ENCODE results near the gene APLF. TPM values are rescaled to one million over a fixed set of nuclear protein-coding genes. Genes with fewer than 3 reads are reported as not detected.

The APLF gene
- polyA plus RNA-seq, 1 of the 3 experiments (the other 2 are of a cell fraction): 1.1 TPM

DNA sequence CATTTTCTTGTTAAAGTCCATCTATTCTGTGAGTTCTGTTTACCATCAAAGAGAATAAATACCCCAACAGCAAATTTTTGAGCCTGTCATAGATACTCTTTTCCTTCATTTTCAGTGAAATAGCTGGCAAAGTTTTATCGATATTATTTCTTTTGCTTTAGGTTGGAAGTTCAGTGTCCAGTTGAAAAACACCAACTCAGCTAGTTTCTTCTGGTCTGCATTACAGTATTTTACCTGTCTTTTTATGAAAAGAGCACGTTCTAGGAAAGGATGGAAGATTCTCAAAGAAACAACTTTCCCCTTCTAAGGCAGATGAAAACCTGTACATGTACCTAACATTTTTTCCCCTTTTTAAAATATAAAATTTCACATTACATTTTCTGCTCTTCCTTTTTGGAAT is 95.5 kb downstream of the APLF start:
- H3K27ac ChIP-seq (ENCODE audit: low read depth in 2 of 2, low read length in 1 of 2): no peak overlapping the region
- DNase-seq: no peak
- H3K9me3 ChIP-seq: no peaks in the 10 kb centered on the region
- peaks cover 0 to 11% of the 10 kb centered on the region in 2 experiments; a peak in 1 of 4 replicates for H3K4me1 ChIP-seq (ENCODE audit: control insufficient read depth in 1 of 2, insufficient read depth in 2 of 2, low read depth in 1 of 2, low read length in 1 of 2)
- no peaks in the 10 kb centered on the region for H4K20me1 ChIP-seq (ENCODE audit: insufficient read depth)
- no peak overlapping the region for H3K4me3 ChIP-seq (ENCODE audit: low read depth in 2 of 2, low read length in 1 of 2)
- H3K36me3 ChIP-seq (replicated peaks in 1 of 2; ENCODE audit: control insufficient read depth in 1 of 2, insufficient read depth in 2 of 2, low read length in 1 of 2): peaks cover 0 to 4% of the 10 kb centered on the region in 2 experiments
- no peaks in the 10 kb centered on the region for H3F3A ChIP-seq (replicated peaks; ENCODE audit: insufficient read depth)
- ChIA-PET POLR2A (no interaction called here), CTCF (interaction anchor here (1.5 kb wide), 1 partner anchor 13 kb away, joined by 3 read pairs; no protein-coding TSS in a partner anchor)
- no peak for TF ChIP-seq YY1 (IDR thresholded peaks at IDR 0.05; ENCODE audit: low read depth)
- TF ChIP-seq SMC3 (IDR thresholded peaks at IDR 0.05; ENCODE audit: low read depth, low read length): no peak
- TF ChIP-seq TCF12 (IDR thresholded peaks at IDR 0.05): no peak
- no peak for TF ChIP-seq RFX5 (IDR thresholded peaks at IDR 0.05; ENCODE audit: low read length)
- no peaks in the 10 kb centered on the region for H3K27me3 ChIP-seq (ENCODE audit: insufficient read depth)
- H3K4me2 ChIP-seq: no peak overlapping the region
- no peaks in the 10 kb centered on the region for H3K9me2 ChIP-seq
- 87% methylated on average over 2 of the region's 2 CpGs for WGBS (ENCODE audit: low lambda C conversion rate)
- no peak overlapping the region for H3K9ac ChIP-seq
- H3K79me2 ChIP-seq (ENCODE audit: insufficient read depth): no peaks in the 10 kb centered on the region
- H2AFZ ChIP-seq (ENCODE audit: low read depth): no peak overlapping the region

DNA sequence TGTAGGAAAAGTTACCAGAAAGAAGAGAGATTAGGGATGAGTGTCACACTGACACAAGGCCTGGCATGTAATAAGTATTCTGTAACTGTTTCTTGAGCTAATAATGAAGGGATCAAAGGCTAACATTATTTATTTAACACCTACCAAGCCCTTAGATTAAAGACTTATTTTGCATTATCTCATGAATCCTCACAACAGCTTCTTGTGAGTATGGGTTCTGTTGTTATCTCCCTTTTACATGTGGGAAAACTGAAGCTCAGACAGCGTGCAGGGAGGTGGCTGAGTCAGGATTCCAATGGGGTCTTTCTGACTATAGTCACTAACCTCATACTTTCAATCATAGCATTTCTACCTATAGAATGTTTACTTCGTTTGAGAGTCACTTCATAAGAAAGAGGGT is 97.0 kb downstream of the APLF start:
- POLR2A ChIA-PET: interaction anchor here (0.6 kb wide), 1 partner anchor 72 kb away, joined by 3 read pairs; no protein-coding TSS in a partner anchor
- Histone ChIP-seq H3K4me2 (no peak overlapping the region), H3K27ac (ENCODE audit: low read depth in 2 of 2, low read length in 1 of 2) (no peak overlapping the region), H2AFZ (ENCODE audit: low read depth) (no peak overlapping the region), H3K9me3 (no peaks in the 10 kb centered on the region), H3K4me3 (ENCODE audit: low read depth in 2 of 2, low read length in 1 of 2) (no peak overlapping the region), H3K9me2 (no peaks in the 10 kb centered on the region), H3F3A (replicated peaks; ENCODE audit: insufficient read depth) (no peaks in the 10 kb centered on the region), H3K4me1 (ENCODE audit: control insufficient read depth in 1 of 2, insufficient read depth in 2 of 2, low read depth in 1 of 2, low read length in 1 of 2) (peaks cover 0 to 11% of the 10 kb centered on the region in 2 experiments; a peak in 1 of 4 replicates), H3K27me3 (ENCODE audit: insufficient read depth) (no peaks in the 10 kb centered on the region), H3K79me2 (ENCODE audit: insufficient read depth) (no peaks in the 10 kb centered on the region), H3K36me3 (replicated peaks in 1 of 2; ENCODE audit: control insufficient read depth in 1 of 2, insufficient read depth in 2 of 2, low read length in 1 of 2) (peaks cover 0 to 8% of the 10 kb centered on the region in 2 experiments), H4K20me1 (ENCODE audit: insufficient read depth) (no peaks in the 10 kb centered on the region), H3K9ac (no peak overlapping the region)
- WGBS (ENCODE audit: low lambda C conversion rate): 82% methylated on average over 2 of the region's 2 CpGs
- CTCF ChIA-PET: interaction anchor here (0.7 to 1.6 kb wide), 2 partner anchors 31 to 77 kb away, joined by 4 to 9 read pairs; no protein-coding TSS in a partner anchor
- TF ChIP-seq CHD2 (IDR thresholded peaks at IDR 0.05; ENCODE audit: low read length, partially characterized antibody) (no peak), ELF1 (IDR thresholded peaks at IDR 0.05) (no peak), TCF12 (IDR thresholded peaks at IDR 0.05) (no peak), RFX5 (IDR thresholded peaks at IDR 0.05; ENCODE audit: low read length) (no peak), EZH2phosphoT487 (IDR thresholded peaks at IDR 0.05; ENCODE audit: borderline replicate concordance, low read depth) (no peak), MEF2A (IDR thresholded peaks at IDR 0.05; ENCODE audit: borderline replicate concordance, low read depth) (no peak), YY1 (IDR thresholded peaks at IDR 0.05; ENCODE audit: low read depth) (no peak), POLR2AphosphoS5 (IDR thresholded peaks at IDR 0.05; ENCODE audit: low read depth, low read length) (no peak), TAF1 (IDR thresholded peaks at IDR 0.05; ENCODE audit: borderline replicate concordance, low read depth, low read length) (no peak), REST (IDR thresholded peaks at IDR 0.05; ENCODE audit: low read depth, low read length) (no peak), FOSL2 (IDR thresholded peaks at IDR 0.05; ENCODE audit: borderline replicate concordance, low read depth) (no peak), GABPA (IDR thresholded peaks at IDR 0.05; ENCODE audit: low read depth) (no peak), FOXM1 (IDR thresholded peaks at IDR 0.05; ENCODE audit: low read depth) (no peak), TEAD4 (IDR thresholded peaks at IDR 0.05; ENCODE audit: borderline replicate concordance, insufficient read depth) (no peak), JUND (IDR thresholded peaks at IDR 0.05) (no peak), GATA2 (CRISPR knock-in tag; IDR thresholded peaks at IDR 0.05) (no peak)
- TF ChIP-seq, protein P1, sequence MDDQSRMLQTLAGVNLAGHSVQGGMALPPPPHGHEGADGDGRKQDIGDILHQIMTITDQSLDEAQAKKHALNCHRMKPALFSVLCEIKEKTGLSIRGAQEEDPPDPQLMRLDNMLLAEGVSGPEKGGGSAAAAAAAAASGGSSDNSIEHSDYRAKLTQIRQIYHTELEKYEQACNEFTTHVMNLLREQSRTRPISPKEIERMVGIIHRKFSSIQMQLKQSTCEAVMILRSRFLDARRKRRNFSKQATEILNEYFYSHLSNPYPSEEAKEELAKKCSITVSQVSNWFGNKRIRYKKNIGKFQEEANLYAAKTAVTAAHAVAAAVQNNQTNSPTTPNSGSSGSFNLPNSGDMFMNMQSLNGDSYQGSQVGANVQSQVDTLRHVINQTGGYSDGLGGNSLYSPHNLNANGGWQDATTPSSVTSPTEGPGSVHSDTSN (IDR thresholded peaks at IDR 0.05): no peak
- TF ChIP-seq, protein P2, sequence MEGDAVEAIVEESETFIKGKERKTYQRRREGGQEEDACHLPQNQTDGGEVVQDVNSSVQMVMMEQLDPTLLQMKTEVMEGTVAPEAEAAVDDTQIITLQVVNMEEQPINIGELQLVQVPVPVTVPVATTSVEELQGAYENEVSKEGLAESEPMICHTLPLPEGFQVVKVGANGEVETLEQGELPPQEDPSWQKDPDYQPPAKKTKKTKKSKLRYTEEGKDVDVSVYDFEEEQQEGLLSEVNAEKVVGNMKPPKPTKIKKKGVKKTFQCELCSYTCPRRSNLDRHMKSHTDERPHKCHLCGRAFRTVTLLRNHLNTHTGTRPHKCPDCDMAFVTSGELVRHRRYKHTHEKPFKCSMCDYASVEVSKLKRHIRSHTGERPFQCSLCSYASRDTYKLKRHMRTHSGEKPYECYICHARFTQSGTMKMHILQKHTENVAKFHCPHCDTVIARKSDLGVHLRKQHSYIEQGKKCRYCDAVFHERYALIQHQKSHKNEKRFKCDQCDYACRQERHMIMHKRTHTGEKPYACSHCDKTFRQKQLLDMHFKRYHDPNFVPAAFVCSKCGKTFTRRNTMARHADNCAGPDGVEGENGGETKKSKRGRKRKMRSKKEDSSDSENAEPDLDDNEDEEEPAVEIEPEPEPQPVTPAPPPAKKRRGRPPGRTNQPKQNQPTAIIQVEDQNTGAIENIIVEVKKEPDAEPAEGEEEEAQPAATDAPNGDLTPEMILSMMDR (IDR thresholded peaks at IDR 0.05): no peak
- TF ChIP-seq, protein P3, sequence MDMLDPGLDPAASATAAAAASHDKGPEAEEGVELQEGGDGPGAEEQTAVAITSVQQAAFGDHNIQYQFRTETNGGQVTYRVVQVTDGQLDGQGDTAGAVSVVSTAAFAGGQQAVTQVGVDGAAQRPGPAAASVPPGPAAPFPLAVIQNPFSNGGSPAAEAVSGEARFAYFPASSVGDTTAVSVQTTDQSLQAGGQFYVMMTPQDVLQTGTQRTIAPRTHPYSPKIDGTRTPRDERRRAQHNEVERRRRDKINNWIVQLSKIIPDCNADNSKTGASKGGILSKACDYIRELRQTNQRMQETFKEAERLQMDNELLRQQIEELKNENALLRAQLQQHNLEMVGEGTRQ (IDR thresholded peaks at IDR 0.05; ENCODE audit: borderline replicate concordance, low read depth, low read length): no peak
- TF ChIP-seq, protein P4, sequence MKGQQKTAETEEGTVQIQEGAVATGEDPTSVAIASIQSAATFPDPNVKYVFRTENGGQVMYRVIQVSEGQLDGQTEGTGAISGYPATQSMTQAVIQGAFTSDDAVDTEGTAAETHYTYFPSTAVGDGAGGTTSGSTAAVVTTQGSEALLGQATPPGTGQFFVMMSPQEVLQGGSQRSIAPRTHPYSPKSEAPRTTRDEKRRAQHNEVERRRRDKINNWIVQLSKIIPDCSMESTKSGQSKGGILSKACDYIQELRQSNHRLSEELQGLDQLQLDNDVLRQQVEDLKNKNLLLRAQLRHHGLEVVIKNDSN (IDR thresholded peaks at IDR 0.05; ENCODE audit: borderline replicate concordance, low read depth): no peak
- DNase-seq: no peak

Measured in SK-N-SH (cell line).